H1 (cell line): ENCODE data around the gene RNPEPL1. TPM values are rescaled to one million over a fixed set of nuclear protein-coding genes. Genes with fewer than 3 reads are reported as not detected.

Experiments
- BACH1 ChIP-seq: IDR thresholded peaks from 2 replicates; pipeline ENCODE4 v1.6.1; 2012; ENCODE audit warnings: low read length, improper control_type of control experiment
- BCL11A ChIP-seq, 2 experiments: IDR thresholded peaks; one replicate each; pipeline ENCODE4 v1.6.1; 2011; ENCODE audit warnings: low read depth in 2 of 2, low read length in 2 of 2, mild to moderate bottlenecking in 2 of 2
- KDM1A ChIP-seq: fragments of 200-600, 300-600 bp; sonication (generic); IDR thresholded peaks from 2 replicates; pipeline ENCODE4 v1.7.1; 2016; ENCODE audit warnings: mild to moderate bottlenecking, low read length, borderline replicate concordance
- MAFK ChIP-seq: IDR thresholded peaks from 2 replicates; pipeline ENCODE4 v1.6.1; 2012; ENCODE audit warnings: low read depth, mild to moderate bottlenecking, improper control_type of control experiment, low read length
- polyA plus RNA-seq, 7 experiments: library from polyadenylated mRNA; depleted of rRNA in 3 of 7; stranded (reverse) in 5 of 7; unstranded in 2 of 7; fragments of >200 nt in 5 of 7; fragments of 200-250 nt in 2 of 7; gene quantifications; 1 replicate in 5 of 7; 2 replicates in 1 of 7; 4 replicates in 1 of 7; pipeline versions ENCODE4 v1.2.1 to v1.2.3, GENCODE V29; 2011 to 2013; ENCODE audit warnings: missing spikeins in 2 of 7, mixed read lengths in 2 of 7
- total RNA-seq: library from RNA; stranded (reverse); fragmentation: NEBNext Ultra II Directional; extraction: Animal tissue kit (Norgen Biotek cat#: 25700); gene quantifications from 2 replicates; pipeline ENCODE4 v1.2.1, GENCODE V29; 2021
- TF ChIP-seq, protein P1 (sequence below): fragments of 300-600 bp; sonication (generic); IDR thresholded peaks from 2 replicates; pipeline ENCODE4 v1.7.1; 2012; ENCODE audit warnings: low read length, moderate library complexity, mild to moderate bottlenecking, inconsistent platforms; ENCODE audit not compliant: insufficient replicate concordance

RNPEPL1 gene
- total and polyA plus RNA-seq, 2 of the 8 experiments (the other 6 are each of a cell fraction or from before 2014, with no cell fraction given): 9.0 to 11.3 TPM

DNA sequence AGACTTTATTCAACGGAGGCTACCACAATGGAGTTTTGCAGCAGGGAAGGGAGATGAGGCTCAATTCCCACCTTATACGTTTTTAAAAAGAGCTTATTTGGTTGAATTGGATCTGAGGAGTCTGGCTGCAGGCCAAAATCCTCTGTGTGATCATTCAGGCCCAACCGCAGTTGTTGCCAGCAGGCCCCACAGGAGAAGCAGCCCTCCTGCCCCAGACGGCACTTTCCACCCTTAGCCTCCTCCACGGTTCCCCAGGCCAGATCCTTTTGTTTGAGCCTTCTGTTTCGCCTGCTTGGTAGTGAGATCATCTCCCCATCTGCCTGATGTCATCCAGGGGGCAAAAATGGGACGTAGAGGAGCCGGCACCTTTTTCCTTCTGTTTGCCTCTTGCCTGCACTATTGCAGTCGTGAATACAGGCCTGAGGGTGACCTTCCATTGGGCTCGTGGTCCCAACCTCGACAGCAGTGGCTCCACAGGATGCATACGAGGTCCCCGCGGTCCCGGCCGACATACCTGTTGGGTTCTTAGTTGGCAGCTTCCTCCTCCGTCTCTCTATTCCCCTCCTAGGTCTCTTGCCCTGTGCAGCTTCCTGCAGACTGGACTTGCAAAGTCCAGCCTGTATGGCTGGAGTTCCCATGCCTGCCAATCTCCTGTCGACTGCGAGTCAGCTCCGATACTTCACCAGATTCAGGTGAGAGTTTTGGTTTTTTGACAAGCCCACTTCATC, 47.7 kb downstream of the RNPEPL1 start (continued):
- TF ChIP-seq BCL11A (IDR thresholded peaks at IDR 0.05; ENCODE audit: low read depth in 2 of 2, low read length in 2 of 2) (no peak), KDM1A (no peak), MAFK (no peak), BACH1 (no peak)
- TF ChIP-seq, protein P1, sequence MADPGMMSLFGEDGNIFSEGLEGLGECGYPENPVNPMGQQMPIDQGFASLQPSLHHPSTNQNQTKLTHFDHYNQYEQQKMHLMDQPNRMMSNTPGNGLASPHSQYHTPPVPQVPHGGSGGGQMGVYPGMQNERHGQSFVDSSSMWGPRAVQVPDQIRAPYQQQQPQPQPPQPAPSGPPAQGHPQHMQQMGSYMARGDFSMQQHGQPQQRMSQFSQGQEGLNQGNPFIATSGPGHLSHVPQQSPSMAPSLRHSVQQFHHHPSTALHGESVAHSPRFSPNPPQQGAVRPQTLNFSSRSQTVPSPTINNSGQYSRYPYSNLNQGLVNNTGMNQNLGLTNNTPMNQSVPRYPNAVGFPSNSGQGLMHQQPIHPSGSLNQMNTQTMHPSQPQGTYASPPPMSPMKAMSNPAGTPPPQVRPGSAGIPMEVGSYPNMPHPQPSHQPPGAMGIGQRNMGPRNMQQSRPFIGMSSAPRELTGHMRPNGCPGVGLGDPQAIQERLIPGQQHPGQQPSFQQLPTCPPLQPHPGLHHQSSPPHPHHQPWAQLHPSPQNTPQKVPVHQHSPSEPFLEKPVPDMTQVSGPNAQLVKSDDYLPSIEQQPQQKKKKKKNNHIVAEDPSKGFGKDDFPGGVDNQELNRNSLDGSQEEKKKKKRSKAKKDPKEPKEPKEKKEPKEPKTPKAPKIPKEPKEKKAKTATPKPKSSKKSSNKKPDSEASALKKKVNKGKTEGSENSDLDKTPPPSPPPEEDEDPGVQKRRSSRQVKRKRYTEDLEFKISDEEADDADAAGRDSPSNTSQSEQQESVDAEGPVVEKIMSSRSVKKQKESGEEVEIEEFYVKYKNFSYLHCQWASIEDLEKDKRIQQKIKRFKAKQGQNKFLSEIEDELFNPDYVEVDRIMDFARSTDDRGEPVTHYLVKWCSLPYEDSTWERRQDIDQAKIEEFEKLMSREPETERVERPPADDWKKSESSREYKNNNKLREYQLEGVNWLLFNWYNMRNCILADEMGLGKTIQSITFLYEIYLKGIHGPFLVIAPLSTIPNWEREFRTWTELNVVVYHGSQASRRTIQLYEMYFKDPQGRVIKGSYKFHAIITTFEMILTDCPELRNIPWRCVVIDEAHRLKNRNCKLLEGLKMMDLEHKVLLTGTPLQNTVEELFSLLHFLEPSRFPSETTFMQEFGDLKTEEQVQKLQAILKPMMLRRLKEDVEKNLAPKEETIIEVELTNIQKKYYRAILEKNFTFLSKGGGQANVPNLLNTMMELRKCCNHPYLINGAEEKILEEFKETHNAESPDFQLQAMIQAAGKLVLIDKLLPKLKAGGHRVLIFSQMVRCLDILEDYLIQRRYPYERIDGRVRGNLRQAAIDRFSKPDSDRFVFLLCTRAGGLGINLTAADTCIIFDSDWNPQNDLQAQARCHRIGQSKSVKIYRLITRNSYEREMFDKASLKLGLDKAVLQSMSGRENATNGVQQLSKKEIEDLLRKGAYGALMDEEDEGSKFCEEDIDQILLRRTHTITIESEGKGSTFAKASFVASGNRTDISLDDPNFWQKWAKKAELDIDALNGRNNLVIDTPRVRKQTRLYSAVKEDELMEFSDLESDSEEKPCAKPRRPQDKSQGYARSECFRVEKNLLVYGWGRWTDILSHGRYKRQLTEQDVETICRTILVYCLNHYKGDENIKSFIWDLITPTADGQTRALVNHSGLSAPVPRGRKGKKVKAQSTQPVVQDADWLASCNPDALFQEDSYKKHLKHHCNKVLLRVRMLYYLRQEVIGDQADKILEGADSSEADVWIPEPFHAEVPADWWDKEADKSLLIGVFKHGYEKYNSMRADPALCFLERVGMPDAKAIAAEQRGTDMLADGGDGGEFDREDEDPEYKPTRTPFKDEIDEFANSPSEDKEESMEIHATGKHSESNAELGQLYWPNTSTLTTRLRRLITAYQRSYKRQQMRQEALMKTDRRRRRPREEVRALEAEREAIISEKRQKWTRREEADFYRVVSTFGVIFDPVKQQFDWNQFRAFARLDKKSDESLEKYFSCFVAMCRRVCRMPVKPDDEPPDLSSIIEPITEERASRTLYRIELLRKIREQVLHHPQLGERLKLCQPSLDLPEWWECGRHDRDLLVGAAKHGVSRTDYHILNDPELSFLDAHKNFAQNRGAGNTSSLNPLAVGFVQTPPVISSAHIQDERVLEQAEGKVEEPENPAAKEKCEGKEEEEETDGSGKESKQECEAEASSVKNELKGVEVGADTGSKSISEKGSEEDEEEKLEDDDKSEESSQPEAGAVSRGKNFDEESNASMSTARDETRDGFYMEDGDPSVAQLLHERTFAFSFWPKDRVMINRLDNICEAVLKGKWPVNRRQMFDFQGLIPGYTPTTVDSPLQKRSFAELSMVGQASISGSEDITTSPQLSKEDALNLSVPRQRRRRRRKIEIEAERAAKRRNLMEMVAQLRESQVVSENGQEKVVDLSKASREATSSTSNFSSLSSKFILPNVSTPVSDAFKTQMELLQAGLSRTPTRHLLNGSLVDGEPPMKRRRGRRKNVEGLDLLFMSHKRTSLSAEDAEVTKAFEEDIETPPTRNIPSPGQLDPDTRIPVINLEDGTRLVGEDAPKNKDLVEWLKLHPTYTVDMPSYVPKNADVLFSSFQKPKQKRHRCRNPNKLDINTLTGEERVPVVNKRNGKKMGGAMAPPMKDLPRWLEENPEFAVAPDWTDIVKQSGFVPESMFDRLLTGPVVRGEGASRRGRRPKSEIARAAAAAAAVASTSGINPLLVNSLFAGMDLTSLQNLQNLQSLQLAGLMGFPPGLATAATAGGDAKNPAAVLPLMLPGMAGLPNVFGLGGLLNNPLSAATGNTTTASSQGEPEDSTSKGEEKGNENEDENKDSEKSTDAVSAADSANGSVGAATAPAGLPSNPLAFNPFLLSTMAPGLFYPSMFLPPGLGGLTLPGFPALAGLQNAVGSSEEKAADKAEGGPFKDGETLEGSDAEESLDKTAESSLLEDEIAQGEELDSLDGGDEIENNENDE: no peak
- TF ChIP-seq, all 59 proteins: peak for 0
